Measurements from ENCODE around the gene LRRC31.

The LRRC31 gene

GRCh38 chr3:169812332-169813235 lies 57.2 kb downstream of the LRRC31 start, which contains the start of the genes LRRC34 and LRRIQ4:
TSS of gene LRRC34 (minus strand) at chr3:169812904. CDS start at chr3:169812548, 356 bp downstream.
TSS of gene LRRIQ4 (plus strand) at chr3:169812870. CDS start at chr3:169821922, 9,052 bp downstream.
- DNase-seq, result peak; percentile 66 to 70

- DNase-seq, result no peak
Observed at GRCh38 chr3:169811631-169812331, 58.0 kb downstream of the LRRC31 start.

GRCh38 chr3:169809230-169809795 lies 60.4 kb downstream of the LRRC31 start:
- DNase-seq, result no peak

DNA sequence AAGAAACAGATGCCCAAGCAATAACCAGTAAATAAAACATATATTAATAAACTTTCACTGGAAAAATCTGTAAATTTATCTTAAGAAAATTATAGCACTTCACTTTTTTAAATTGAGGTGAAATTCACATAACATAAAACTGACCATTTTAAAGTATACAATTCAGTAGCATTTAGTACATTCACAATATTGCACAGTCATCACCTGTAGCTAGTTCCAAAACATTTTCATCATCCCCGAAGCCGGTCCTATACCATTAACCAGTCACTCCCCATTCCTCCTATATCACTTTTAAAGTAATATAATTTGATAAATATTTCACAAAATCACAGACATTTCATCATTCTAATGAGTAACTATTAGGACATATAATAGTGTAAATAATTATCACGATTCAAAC lies 65.1 kb downstream of the LRRC31 start:
- no peak for DNase-seq

DNA sequence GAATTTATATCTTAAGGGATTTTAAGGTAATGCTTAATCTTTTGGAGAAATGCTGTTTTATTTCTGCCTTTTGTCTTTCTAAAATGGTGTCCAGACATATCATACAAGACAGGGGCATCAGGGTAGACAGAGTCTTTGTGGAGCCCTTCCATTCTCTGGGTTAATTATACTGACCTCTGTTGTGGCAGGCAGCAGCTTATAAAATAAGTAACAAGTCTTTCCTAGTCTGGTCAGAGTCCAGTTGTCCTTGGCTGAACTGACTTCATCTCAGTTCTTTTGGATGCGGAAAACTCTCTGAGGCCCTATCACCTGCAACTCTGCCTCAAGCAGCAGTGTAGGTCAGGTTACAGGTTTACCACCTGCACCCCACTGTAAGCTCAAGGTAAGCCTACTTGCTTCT lies 77.4 kb downstream of the LRRC31 start:
- DNase-seq, result no peak

DNA sequence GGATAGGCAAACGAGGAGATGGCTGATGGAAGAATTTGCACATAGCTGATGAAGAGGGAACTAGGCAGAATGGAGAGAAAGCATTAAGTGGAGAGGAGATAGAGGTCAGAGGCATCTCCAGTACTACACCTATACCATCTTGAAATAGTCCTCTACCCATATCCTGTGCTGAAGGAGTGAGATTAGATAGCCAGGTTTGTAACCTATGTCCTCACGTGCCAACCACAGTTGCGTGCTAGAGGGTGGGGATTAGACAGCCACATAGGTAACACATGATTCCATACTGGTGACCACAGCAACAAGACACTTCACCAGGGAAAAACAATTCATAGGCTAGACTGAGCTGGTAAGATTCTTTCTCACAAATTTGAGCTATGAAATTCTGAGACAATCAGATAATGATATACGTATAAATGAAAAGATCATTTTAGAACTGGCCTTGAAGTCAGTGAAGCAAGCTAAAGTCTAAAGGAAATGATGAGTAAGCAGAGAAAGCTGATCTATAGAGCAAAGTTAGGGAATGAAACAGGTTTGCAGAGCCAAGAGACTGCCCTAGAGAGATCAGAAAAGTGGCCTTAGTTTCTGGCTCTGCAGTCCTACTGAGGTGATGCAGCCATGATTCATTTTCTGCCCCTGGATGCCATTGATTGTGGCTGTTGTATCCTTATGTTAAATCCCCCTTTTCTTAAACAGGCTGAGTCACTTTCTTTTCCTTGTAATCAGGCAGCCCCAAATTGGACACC lies 78.9 kb downstream of the LRRC31 start:
- DNase-seq, result no peak

DNA sequence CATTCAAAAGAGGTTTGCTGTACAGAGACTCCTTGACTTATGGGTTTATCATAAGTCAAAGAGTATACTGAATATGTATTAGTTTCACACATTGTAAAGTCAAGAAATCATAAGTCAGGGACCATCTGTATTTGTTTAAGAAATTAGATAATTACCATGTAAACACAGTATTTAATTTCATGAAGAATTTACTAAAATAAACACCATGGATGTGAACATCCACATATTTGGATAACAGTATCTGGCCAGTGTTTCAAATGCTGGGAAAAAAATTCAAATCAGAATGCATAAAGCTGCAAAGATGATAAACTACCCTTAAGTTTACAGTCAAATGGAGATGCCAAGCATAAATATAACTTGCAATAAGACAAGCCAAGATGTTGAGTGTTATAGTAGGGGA lies 79.5 kb downstream of the LRRC31 start:
- no peak for DNase-seq
